ENCODE measurements around the gene MUC22.

The MUC22 gene

DNA sequence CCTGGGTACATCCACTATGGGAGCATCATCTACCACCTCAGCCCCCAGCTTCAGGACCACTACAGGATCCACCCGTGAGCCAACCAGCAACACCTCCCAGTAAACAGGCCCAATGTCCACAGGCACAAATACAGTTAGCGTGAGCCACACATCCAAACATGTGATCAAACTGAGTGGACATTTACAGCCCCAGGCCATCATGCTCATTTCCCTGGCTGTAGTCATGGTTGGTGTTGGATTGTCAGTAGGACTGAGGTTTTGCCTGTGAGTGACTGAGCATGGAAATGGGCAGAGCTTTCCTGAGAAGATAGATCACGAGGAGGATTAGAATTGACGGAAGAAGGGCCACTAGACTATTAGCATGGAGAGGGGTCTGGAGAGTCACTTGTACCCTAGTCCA is 37.5 kb upstream of the MUC22 start:
- no peak for TF ChIP-seq Cebpa-rat (IDR thresholded peaks at IDR 0.05)
- H3K9ac ChIP-seq: no peak overlapping the region
- H3K9me3 ChIP-seq (replicated peaks in 1 of 11): no peaks in the 10 kb centered on the region
- H3K27ac ChIP-seq: no peak overlapping the region
- H3K4me3 ChIP-seq: no peak overlapping the region
- H3K36me3 ChIP-seq: no peaks in the 10 kb centered on the region
- no peaks in the 10 kb centered on the region for H4K20me1 ChIP-seq
- no peaks in the 10 kb centered on the region; a peak in 1 of 22 replicates for H3K27me3 ChIP-seq
- H3K4me1 ChIP-seq: peaks cover 0 to 15% (median 0%) of the 10 kb centered on the region in 10 experiments; a peak in 5 of 20 replicates
- H3K4me2 ChIP-seq: no peak overlapping the region

GRCh38 chr6:30974490-30975252 is 35.6 kb upstream of the MUC22 start:
- no peak overlapping the region for H3K4me2 ChIP-seq
- no peaks in the 10 kb centered on the region for H4K20me1 ChIP-seq
- no peak for TF ChIP-seq Cebpa-rat (IDR thresholded peaks at IDR 0.05)
- H3K9ac ChIP-seq: no peak overlapping the region
- no peak overlapping the region for H3K4me3 ChIP-seq
- H3K4me1 ChIP-seq: peaks cover 0 to 17% (median 7%) of the 10 kb centered on the region in 10 experiments; a peak in 16 of 20 replicates
- no peaks in the 10 kb centered on the region for H3K9me3 ChIP-seq (replicated peaks in 1 of 11)
- no peaks in the 10 kb centered on the region; a peak in 3 of 22 replicates for H3K27me3 ChIP-seq
- H3K27ac ChIP-seq: no peak overlapping the region
- no peaks in the 10 kb centered on the region for H3K36me3 ChIP-seq

GRCh38 chr6:30979141-30979540 is 31.1 kb upstream of the MUC22 start:
- Histone ChIP-seq H3K27ac (no peak overlapping the region), H3K9me3 (replicated peaks in 1 of 11) (no peaks in the 10 kb centered on the region), H3K36me3 (no peaks in the 10 kb centered on the region), H3K27me3 (no peaks in the 10 kb centered on the region; a peak in 3 of 22 replicates), H3K4me3 (no peak overlapping the region), H3K4me1 (peaks cover 0 to 18% (median 5%) of the 10 kb centered on the region in 10 experiments; a peak in 12 of 20 replicates), H3K4me2 (peak overlapping the region in 9 of 11 experiments; percentile 5 to 46 (median 30); a peak in 11 of 22 replicates), H3K9ac (no peak overlapping the region), H4K20me1 (no peaks in the 10 kb centered on the region)
- no peak for TF ChIP-seq Cebpa-rat (IDR thresholded peaks at IDR 0.05)

DNA sequence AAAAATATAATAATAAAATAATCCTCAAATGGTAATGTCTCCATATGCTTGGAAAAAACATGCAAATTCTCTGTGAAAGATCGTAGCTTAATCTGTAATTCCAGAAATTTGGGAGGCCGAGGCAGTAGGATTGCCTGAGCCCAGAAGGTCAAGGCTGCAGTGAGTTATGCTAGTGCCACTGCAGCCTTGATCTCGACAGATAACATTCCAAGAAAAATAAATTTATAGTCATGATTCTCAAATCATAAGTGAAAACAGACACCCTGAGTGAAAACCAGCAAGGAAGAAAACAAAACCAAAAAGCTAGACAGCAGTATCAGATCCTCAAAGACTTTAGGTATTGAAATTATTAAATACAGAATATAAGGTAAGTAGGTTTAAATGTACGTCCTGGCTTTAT is 30.6 kb upstream of the MUC22 start:
- no peaks in the 10 kb centered on the region for H3K36me3 ChIP-seq
- H4K20me1 ChIP-seq: no peaks in the 10 kb centered on the region
- no peak overlapping the region for H3K4me2 ChIP-seq
- no peak overlapping the region for H3K4me3 ChIP-seq
- no peak overlapping the region for H3K9ac ChIP-seq
- no peak for TF ChIP-seq Cebpa-rat (IDR thresholded peaks at IDR 0.05)
- H3K4me1 ChIP-seq: peaks cover 0 to 18% (median 5%) of the 10 kb centered on the region in 10 experiments; a peak in 12 of 20 replicates
- H3K27me3 ChIP-seq: no peaks in the 10 kb centered on the region; a peak in 3 of 22 replicates
- no peak overlapping the region for H3K27ac ChIP-seq
- H3K9me3 ChIP-seq (replicated peaks in 1 of 11): no peaks in the 10 kb centered on the region

DNA sequence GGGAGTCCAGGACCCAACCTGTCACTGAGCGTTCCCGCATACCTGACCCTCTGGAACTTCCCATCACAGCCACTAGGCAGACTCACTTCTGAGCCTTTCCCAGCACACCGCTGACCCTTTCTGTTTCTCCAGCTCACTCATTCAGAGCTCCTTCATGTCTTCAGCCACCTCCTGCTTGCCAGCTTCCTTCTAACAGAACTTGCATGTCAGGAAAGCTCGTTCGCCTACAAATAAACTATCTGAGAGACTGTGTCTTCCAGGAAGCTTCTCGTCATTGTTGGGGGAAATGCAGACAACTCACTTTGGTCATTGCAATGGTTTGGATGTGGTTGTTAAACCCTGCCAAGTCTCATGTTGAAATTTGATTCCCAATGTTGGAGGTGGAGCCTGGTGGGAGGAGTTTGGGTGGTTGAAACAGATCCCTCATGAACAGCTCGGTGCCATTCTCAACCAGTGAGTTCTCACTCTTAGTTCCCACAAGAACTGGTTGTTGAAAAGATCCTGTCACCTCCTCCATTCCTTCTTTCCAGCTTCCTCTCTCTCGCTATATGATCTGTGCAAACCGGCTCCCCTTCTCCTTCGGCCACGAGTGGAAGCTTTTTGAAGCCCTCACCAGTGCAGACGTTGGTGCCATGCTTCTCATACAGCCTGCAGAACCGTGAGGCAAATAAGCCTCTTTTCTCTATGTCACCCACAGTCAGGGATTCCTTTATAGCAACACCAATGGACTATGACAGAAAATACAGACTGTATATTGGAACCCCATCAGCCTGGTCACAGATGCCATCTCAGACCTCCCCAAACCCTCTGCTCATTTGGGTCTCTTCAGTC is 28.1 kb upstream of the MUC22 start:
- H3K9me3 ChIP-seq (replicated peaks in 1 of 11): no peaks in the 10 kb centered on the region
- TF ChIP-seq Cebpa-rat (IDR thresholded peaks at IDR 0.05): no peak
- H3K4me1 ChIP-seq: peaks cover 0 to 18% (median 5%) of the 10 kb centered on the region in 10 experiments; a peak in 12 of 20 replicates
- no peaks in the 10 kb centered on the region for H4K20me1 ChIP-seq
- H3K36me3 ChIP-seq: no peaks in the 10 kb centered on the region
- no peaks in the 10 kb centered on the region; a peak in 2 of 22 replicates for H3K27me3 ChIP-seq
- H3K4me2 ChIP-seq: 0 out of 22 replicates have a peak overlapping the region, but pooled peaks of 1 of the 11 experiments have one; percentile 5
- no peak overlapping the region for H3K4me3 ChIP-seq
- no peak overlapping the region for H3K9ac ChIP-seq
- H3K27ac ChIP-seq: no peak overlapping the region

GRCh38 chr6:30983439-30983838 is 26.8 kb upstream of the MUC22 start, which contains the start of gene MUC21:
Gene MUC21, plus strand, starts transcription at chr6:30983718. Its CDS starts 241 bp downstream, at chr6:30983959.
- peaks cover 0 to 13% (median 5%) of the 10 kb centered on the region in 10 experiments; a peak in 12 of 20 replicates for H3K4me1 ChIP-seq
- no peak within 1 kb of the TSS for H3K4me2 ChIP-seq
- H3K27ac ChIP-seq: no peak within 1 kb of the TSS
- no peak within 1 kb of the TSS for H3K4me3 ChIP-seq
- no peaks in the 10 kb centered on the region for H4K20me1 ChIP-seq
- H3K27me3 ChIP-seq: no peaks in the 10 kb centered on the region; a peak in 2 of 22 replicates
- no peaks in the 10 kb centered on the region for H3K36me3 ChIP-seq
- no peak for TF ChIP-seq Cebpa-rat (IDR thresholded peaks at IDR 0.05)
- H3K9me3 ChIP-seq (replicated peaks in 1 of 11): no peaks in the 10 kb centered on the region
- no peak within 1 kb of the TSS for H3K9ac ChIP-seq

DNA sequence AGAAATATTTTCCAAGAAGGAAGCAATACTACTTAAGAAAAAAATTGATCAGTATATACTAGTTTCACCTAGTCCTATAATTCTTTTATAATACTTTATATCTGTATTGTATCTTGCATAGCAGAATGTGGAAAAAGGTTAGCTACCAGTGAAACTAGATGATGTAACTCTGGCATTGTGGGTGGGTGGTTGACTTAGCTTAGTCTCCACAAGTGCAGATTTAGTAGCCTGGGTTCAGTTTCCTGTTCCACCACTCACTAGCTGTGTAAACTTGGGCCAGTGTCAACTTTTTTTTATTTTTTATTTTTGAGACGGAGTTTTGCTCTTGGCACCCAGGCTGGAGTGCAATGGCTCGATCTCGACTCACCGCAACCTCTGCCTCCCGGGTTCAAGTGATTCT is 24.8 kb upstream of the MUC22 start:
- Histone ChIP-seq H3K27me3 (no peaks in the 10 kb centered on the region), H3K4me3 (no peak overlapping the region), H3K9ac (no peak overlapping the region), H3K4me2 (no peak overlapping the region), H3K27ac (no peak overlapping the region), H3K4me1 (peaks cover 0 to 3% (median 0%) of the 10 kb centered on the region in 10 experiments; a peak in 3 of 20 replicates), H4K20me1 (no peaks in the 10 kb centered on the region), H3K9me3 (replicated peaks in 1 of 11) (no peaks in the 10 kb centered on the region), H3K36me3 (no peaks in the 10 kb centered on the region)
- no peak for TF ChIP-seq Cebpa-rat (IDR thresholded peaks at IDR 0.05)

DNA sequence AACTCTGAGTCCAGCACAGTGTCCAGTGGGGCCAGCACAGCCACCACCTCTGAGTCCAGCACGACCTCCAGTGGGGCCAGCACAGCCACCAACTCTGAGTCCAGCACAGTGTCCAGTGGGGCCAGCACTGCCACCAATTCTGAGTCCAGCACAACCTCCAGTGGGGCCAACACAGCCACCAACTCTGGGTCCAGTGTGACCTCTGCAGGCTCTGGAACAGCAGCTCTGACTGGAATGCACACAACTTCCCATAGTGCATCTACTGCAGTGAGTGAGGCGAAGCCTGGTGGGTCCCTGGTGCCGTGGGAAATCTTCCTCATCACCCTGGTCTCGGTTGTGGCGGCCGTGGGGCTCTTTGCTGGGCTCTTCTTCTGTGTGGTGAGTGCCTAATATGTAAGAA is 23.0 kb upstream of the MUC22 start:
- H3K27ac ChIP-seq: no peak overlapping the region
- no peaks in the 10 kb centered on the region for H3K36me3 ChIP-seq
- no peak for TF ChIP-seq Cebpa-rat (IDR thresholded peaks at IDR 0.05)
- no peak overlapping the region for H3K4me3 ChIP-seq
- H3K4me1 ChIP-seq: peaks cover 0 to 9% (median 5%) of the 10 kb centered on the region in 10 experiments; a peak in 7 of 20 replicates
- H4K20me1 ChIP-seq: no peaks in the 10 kb centered on the region
- no peak overlapping the region for H3K9ac ChIP-seq
- no peak overlapping the region for H3K4me2 ChIP-seq
- H3K9me3 ChIP-seq (replicated peaks in 1 of 11): 0 out of 22 replicates have a peak, but pooled peaks cover 0 to 5% (median 0%) of the 10 kb centered on the region in 11 experiments
- H3K27me3 ChIP-seq: no peaks in the 10 kb centered on the region

DNA sequence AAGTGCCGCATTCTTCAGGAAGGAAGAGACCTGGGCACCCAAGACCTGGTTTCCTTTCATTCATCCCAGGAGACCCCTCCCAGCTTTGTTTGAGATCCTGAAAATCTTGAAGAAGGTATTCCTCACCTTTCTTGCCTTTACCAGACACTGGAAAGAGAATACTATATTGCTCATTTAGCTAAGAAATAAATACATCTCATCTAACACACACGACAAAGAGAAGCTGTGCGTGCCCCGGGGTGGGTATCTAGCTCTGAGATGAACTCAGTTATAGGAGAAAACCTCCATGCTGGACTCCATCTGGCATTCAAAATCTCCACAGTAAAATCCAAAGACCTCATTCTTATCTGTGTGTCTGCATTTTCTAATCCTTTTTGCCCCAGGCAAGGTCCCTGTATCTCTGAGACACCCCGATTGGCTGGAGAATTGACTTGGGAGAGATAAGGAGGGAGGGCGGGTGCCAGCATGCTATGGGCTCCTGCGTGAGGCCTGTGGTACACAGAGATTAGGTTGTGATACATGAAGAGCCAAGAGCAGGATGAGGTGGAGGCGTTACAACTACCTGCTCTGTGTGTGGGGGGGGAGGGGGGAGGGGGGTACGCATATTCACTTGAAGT is 22.0 kb upstream of the MUC22 start:
- Histone ChIP-seq H4K20me1 (no peaks in the 10 kb centered on the region), H3K9ac (no peak overlapping the region), H3K4me1 (peaks cover 0 to 9% (median 5%) of the 10 kb centered on the region in 10 experiments; a peak in 7 of 20 replicates), H3K9me3 (replicated peaks in 1 of 11) (0 out of 22 replicates have a peak, but pooled peaks cover 0 to 5% (median 0%) of the 10 kb centered on the region in 11 experiments), H3K4me3 (no peak overlapping the region), H3K4me2 (no peak overlapping the region), H3K27me3 (no peaks in the 10 kb centered on the region), H3K27ac (no peak overlapping the region), H3K36me3 (no peaks in the 10 kb centered on the region)
- no peak for TF ChIP-seq Cebpa-rat (IDR thresholded peaks at IDR 0.05)
